Measurements from ENCODE around the gene BNIP5. TPM values are rescaled to one million over a fixed set of nuclear protein-coding genes. Genes with fewer than 3 reads are reported as not detected.

Gene BNIP5
- total RNA-seq, 3 donors from 2014 or later = 8.1 to 17.4 (median 12.6) TPM

GRCh38 chr6:36284359-36284758 lies 52.3 kb downstream of the BNIP5 start:
- H3K4me1 ChIP-seq (ENCODE audit: low read depth) = no peaks in the 10 kb centered on the region
- DNase-seq = no peak
- TF ChIP-seq CTCF (IDR thresholded peaks at IDR 0.05) = no peak
- no peaks in the 10 kb centered on the region for H3K36me3 ChIP-seq (ENCODE audit: low read depth)
- no peaks in the 10 kb centered on the region for H3K9me3 ChIP-seq
- no peak overlapping the region for H3K4me3 ChIP-seq
- ATAC-seq = no peak
- intact Hi-C loops (cut with DNase I, micrococcal nuclease) = no loop called here

- no peak for DNase-seq
- H3K36me3 ChIP-seq (ENCODE audit: low read depth) = no peaks in the 10 kb centered on the region
- no peak for ATAC-seq
- intact Hi-C loops (cut with DNase I, micrococcal nuclease) = no loop called here
- no peak overlapping the region for H3K4me3 ChIP-seq
- no peak for TF ChIP-seq CTCF (IDR thresholded peaks at IDR 0.05)
- no peaks in the 10 kb centered on the region for H3K9me3 ChIP-seq
- no peaks in the 10 kb centered on the region for H3K4me1 ChIP-seq (ENCODE audit: low read depth)
Measured at GRCh38 chr6:36283608-36284007, 53.1 kb downstream of the BNIP5 start.

DNA sequence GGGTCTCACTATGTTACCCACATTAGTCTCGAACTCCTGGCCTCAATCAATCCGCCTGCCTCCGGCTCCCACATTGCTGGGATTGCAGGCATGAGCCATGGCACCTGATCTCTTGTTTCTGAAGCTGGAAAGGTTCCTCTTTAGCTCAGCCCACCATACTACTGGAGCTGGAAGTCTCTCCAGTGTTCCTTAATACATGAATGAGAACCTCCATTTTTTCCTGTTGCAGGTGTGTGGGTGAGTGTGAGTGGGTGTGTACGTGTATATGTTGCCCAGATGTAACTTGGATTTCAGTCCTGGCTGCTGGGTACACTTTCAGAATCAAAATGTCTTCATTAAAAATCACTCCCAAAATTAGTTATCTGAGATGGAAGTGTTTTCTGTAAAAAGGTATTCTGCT lies 55.7 kb downstream of the BNIP5 start:
- DNase-seq (no peak), ATAC-seq (no peak)
- Histone ChIP-seq H3K4me3 (no peak overlapping the region), H3K36me3 (ENCODE audit: low read depth) (no peaks in the 10 kb centered on the region), H3K9me3 (no peaks in the 10 kb centered on the region), H3K4me1 (ENCODE audit: low read depth) (no peaks in the 10 kb centered on the region)
- intact Hi-C loops (cut with DNase I, micrococcal nuclease) = no loop called here
- TF ChIP-seq CTCF (IDR thresholded peaks at IDR 0.05) = no peak

DNA sequence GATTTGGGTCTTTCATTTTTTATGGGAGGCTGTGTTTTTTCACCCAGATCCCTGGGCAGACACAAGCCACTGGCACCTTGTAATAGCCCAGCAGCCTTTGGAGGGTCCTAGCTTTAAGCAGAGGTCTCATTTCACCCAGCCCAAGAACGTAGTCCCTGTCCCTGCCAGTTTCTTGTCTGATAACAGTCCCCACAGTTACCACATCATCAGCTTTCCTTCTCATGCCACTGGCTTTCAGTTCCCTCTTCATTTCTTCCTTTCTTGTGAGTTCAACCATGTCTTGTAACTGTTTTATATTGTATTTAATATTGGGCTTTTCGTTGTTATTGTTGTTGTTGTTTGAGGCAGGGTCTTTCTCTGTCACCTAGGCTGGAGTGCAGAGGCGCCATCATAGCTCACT lies 56.2 kb downstream of the BNIP5 start:
- Histone ChIP-seq H3K4me1 (ENCODE audit: low read depth) (no peaks in the 10 kb centered on the region), H3K36me3 (ENCODE audit: low read depth) (no peaks in the 10 kb centered on the region), H3K9me3 (no peaks in the 10 kb centered on the region), H3K4me3 (no peak overlapping the region)
- DNase-seq (no peak), ATAC-seq (no peak)
- intact Hi-C loops (cut with DNase I, micrococcal nuclease) = no loop called here
- no peak for TF ChIP-seq CTCF (IDR thresholded peaks at IDR 0.05)

GRCh38 chr6:36277946-36278470 lies 58.7 kb downstream of the BNIP5 start:
- no peaks in the 10 kb centered on the region for H3K9me3 ChIP-seq
- intact Hi-C loops (cut with DNase I, micrococcal nuclease) = no loop called here
- H3K4me1 ChIP-seq (ENCODE audit: low read depth) = no peaks in the 10 kb centered on the region
- no peak for DNase-seq
- ATAC-seq = no peak
- H3K4me3 ChIP-seq = no peak overlapping the region
- H3K36me3 ChIP-seq (ENCODE audit: low read depth) = no peaks in the 10 kb centered on the region
- TF ChIP-seq CTCF (IDR thresholded peaks at IDR 0.05) = no peak
